OCI-LY1 (cell line): ENCODE data around the gene CREB5.

Experiments
- EZH2 ChIP-seq: fragments of 200-600 bp; sonication (generic), shearing (Covaris generic); IDR thresholded peaks from 2 replicates; pipeline ENCODE4 v1.8.0; 2017; ENCODE audit warnings: borderline replicate concordance, mixed run types, mild to moderate bottlenecking, antibody characterized with exemption, low read length, moderate library complexity, mixed read lengths
- TF ChIP-seq, protein P1 (sequence below): fragments of 200-600 bp; sonication (generic), shearing (Covaris generic); IDR thresholded peaks from 2 replicates; pipeline ENCODE4 v1.5.1; 2017; ENCODE audit warnings: mild to moderate bottlenecking, antibody characterized with exemption, low read length, moderate library complexity, mixed read lengths

DNA sequence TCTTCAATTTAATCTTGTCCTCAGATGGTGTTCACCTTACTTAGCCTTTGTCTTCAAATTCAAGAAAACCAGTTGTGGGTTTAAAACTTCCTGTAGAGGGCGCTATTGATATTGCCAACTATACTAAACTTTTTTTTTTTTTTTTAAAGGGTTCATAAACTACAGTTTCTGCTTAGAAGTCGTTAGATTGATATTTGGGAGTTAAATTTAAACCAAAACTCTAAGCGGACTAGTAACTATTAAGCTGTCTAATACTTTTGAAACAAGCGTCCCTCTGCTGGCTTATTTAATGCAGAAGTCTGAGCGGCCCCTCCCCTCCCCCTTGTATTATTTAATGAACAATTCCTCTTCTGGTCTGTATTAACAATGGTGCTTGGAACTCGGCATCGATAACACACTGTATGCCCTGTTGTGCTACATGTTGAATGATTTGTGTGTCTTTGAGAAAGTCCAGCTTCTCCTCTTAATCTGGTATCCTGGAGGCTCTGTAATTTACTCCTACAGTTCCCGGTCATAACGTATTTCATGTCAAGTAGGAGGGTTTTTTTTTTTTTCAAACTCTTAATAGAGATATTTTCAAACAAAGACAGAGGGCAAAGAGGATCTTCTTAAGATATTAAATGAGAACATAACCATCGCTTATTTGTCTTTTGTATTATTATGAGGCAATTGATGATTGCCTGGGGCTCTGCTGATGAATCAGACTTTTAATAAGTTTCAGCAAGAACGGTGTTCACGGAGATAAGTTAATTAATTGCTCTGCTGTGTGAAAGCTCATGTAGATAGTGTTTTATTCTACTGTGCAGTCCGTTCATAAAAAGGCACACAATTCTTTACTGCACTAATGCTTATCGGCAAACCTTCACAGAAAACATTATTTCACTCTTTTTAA, 22.6 kb upstream of the CREB5 start:
- TF ChIP-seq EZH2 = no peak
- TF ChIP-seq, protein P1, sequence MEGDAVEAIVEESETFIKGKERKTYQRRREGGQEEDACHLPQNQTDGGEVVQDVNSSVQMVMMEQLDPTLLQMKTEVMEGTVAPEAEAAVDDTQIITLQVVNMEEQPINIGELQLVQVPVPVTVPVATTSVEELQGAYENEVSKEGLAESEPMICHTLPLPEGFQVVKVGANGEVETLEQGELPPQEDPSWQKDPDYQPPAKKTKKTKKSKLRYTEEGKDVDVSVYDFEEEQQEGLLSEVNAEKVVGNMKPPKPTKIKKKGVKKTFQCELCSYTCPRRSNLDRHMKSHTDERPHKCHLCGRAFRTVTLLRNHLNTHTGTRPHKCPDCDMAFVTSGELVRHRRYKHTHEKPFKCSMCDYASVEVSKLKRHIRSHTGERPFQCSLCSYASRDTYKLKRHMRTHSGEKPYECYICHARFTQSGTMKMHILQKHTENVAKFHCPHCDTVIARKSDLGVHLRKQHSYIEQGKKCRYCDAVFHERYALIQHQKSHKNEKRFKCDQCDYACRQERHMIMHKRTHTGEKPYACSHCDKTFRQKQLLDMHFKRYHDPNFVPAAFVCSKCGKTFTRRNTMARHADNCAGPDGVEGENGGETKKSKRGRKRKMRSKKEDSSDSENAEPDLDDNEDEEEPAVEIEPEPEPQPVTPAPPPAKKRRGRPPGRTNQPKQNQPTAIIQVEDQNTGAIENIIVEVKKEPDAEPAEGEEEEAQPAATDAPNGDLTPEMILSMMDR = peak; percentile 95
